Measurements from ENCODE around the gene ZFPM1. TPM values are rescaled to one million over a fixed set of nuclear protein-coding genes. Genes with fewer than 3 reads are reported as not detected.

Gene ZFPM1
- total RNA-seq, 2 experiments from 2014 or later, result 15.0 to 18.0 TPM

DNA sequence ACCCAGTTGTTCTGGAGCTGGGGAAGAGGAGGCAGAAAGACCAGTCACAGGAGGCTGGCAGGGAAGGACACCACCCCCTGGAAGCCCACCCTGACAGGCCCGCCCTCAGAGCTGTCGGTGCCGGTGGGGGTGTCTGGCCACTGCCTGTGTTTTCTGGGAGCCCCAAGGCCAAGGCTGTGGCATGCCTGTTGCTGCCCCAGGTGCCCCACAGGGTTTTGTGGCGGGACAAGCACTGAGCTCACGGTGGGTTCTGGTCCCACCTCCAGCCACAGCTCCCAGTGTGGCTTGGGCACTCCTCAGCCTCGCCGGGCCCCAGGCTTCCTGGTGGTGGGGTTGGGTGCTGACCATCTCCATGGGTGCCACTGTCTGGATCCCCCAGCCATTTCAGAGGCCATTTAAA lies 58.0 kb downstream of the ZFPM1 start:
- POLR2A ChIA-PET, result no interaction called here

DNA sequence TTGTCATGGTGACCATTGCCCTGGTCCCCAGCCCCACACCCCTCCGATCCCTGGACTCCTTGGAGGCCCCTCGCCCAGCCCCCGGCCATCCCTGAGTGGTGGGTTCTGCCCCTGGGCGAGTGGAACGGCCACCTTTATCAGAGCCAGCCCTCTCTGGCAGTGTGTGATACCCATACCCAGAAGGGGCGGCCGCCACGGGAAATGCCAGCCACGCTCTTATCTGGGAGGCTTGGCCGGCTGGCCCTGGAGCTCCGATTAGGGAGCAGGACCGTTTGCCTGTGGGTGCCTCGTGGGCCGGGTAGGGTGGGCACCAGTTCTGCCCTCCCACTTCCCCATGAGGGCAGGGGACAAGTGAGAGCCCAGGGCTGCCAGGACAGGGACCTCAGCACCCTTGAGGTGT lies 58.8 kb downstream of the ZFPM1 start:
- CTCF ChIA-PET, result no interaction called here
- ATAC-seq (no peak), DNase-seq (no peak)
- no peak overlapping the region for H3K27ac Mint-ChIP-seq
- no peaks in the 10 kb centered on the region for H3K9me3 Mint-ChIP-seq
- no peaks in the 10 kb centered on the region for H3K4me1 Mint-ChIP-seq (ENCODE audit: low read depth)
- H3K4me3 Mint-ChIP-seq, result no peak overlapping the region
- TF ChIP-seq, protein P1, sequence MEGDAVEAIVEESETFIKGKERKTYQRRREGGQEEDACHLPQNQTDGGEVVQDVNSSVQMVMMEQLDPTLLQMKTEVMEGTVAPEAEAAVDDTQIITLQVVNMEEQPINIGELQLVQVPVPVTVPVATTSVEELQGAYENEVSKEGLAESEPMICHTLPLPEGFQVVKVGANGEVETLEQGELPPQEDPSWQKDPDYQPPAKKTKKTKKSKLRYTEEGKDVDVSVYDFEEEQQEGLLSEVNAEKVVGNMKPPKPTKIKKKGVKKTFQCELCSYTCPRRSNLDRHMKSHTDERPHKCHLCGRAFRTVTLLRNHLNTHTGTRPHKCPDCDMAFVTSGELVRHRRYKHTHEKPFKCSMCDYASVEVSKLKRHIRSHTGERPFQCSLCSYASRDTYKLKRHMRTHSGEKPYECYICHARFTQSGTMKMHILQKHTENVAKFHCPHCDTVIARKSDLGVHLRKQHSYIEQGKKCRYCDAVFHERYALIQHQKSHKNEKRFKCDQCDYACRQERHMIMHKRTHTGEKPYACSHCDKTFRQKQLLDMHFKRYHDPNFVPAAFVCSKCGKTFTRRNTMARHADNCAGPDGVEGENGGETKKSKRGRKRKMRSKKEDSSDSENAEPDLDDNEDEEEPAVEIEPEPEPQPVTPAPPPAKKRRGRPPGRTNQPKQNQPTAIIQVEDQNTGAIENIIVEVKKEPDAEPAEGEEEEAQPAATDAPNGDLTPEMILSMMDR (IDR thresholded peaks at IDR 0.05), result no peak
- H3K36me3 Mint-ChIP-seq (ENCODE audit: low read depth), result peaks cover 2% of the 10 kb centered on the region
- H3K27me3 Mint-ChIP-seq, result no peaks in the 10 kb centered on the region
- intact Hi-C loops (cut with micrococcal nuclease), result no loop called here
- POLR2A ChIA-PET, result interaction anchor here (1.1 kb wide), 1 partner anchor 20 kb away, joined by 3 read pairs; no protein-coding TSS in a partner anchor

More for the DNA sequence above, 58.0 kb downstream of the ZFPM1 start:
- Mint-ChIP-seq H3K27ac (no peak overlapping the region), H3K27me3 (no peaks in the 10 kb centered on the region), H3K36me3 (ENCODE audit: low read depth) (no peaks in the 10 kb centered on the region), H3K4me3 (no peak overlapping the region), H3K9me3 (no peaks in the 10 kb centered on the region), H3K4me1 (ENCODE audit: low read depth) (no peaks in the 10 kb centered on the region)
- CTCF ChIA-PET, result no interaction called here
- DNase-seq (no peak), ATAC-seq (no peak)
- TF ChIP-seq, protein P1 (IDR thresholded peaks at IDR 0.05), result no peak
- intact Hi-C loops (cut with micrococcal nuclease), result no loop called here

- TF ChIP-seq, protein P1 (IDR thresholded peaks at IDR 0.05), result no peak
- H3K9me3 Mint-ChIP-seq, result peaks cover 2% of the 10 kb centered on the region
- no peaks in the 10 kb centered on the region for H3K27me3 Mint-ChIP-seq
- no peak overlapping the region for H3K4me3 Mint-ChIP-seq
- intact Hi-C loops (cut with micrococcal nuclease), result no loop called here
- DNase-seq, result no peak
- no peak for ATAC-seq
- ChIA-PET CTCF (no interaction called here), POLR2A (interaction anchor here (1.1 kb wide), 1 partner anchor 19 kb away, joined by 3 read pairs; no protein-coding TSS in a partner anchor)
- H3K36me3 Mint-ChIP-seq (ENCODE audit: low read depth), result peaks cover 2% of the 10 kb centered on the region
- H3K4me1 Mint-ChIP-seq (ENCODE audit: low read depth), result no peaks in the 10 kb centered on the region
- H3K27ac Mint-ChIP-seq, result no peak overlapping the region
These were observed 59.9 kb downstream of the ZFPM1 start for GRCh38 chr16:88512728-88513696.

- Mint-ChIP-seq H3K4me1 (ENCODE audit: low read depth) (no peaks in the 10 kb centered on the region), H3K27me3 (no peaks in the 10 kb centered on the region), H3K4me3 (no peak overlapping the region), H3K9me3 (peaks cover 4% of the 10 kb centered on the region), H3K36me3 (ENCODE audit: low read depth) (peaks cover 2% of the 10 kb centered on the region), H3K27ac (no peak overlapping the region)
- ATAC-seq (no peak), DNase-seq (no peak)
- TF ChIP-seq, protein P1 (IDR thresholded peaks at IDR 0.05), result no peak
- POLR2A ChIA-PET, result no interaction called here
- CTCF ChIA-PET, result no interaction called here
- intact Hi-C loops (cut with micrococcal nuclease), result no loop called here
These were observed 61.0 kb downstream of the ZFPM1 start for GRCh38 chr16:88514070-88514469.

Measured in activated CD8-positive, alpha-beta T cell treated with anti-CD3 and anti-CD28 coated beads for 36 hours (primary cell).